ENCODE results near the gene UBTD2.

The UBTD2 gene

DNA sequence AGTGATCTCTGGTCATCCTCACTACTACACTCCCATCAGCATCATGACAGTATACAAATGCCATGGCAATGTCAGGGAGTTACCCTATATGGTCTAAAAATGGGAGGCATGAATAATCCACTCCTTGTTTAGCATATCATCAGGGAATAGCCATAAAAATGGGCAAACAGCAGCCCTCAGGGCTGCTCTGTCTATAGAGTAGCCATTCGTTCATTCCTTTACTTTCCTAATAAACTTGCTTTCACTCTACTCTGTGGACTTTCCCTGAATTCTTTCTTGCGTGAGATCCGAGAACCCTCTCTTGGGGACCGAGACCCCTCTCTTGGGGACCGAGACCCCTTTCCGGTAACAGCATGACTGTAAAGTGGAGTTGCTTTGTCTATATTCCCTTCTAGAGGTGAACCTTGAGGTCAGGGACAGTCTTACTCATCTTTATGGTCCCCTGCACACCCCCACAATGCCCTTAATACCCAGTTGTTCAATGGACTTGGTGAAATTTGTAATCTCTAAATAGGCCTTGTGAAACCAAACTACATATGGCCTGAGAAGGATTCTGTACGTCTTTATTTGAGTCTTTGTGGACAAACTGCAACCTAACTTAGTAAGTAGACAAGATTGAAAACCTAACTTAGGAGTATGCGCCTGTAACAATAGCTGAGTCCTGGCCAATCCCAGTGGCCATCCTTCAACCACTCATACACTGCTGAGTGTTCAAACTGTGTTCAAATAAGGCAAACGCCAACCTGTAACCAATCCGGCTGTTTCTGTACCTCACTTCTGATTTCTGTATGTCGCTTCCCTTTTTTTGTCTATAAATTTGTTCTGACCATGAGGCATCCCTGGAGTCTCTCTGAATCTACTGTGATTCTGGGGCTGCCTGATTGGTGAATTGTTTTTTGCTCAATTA lies 32.3 kb upstream of the UBTD2 start (continued):
- TF ChIP-seq, protein P1, sequence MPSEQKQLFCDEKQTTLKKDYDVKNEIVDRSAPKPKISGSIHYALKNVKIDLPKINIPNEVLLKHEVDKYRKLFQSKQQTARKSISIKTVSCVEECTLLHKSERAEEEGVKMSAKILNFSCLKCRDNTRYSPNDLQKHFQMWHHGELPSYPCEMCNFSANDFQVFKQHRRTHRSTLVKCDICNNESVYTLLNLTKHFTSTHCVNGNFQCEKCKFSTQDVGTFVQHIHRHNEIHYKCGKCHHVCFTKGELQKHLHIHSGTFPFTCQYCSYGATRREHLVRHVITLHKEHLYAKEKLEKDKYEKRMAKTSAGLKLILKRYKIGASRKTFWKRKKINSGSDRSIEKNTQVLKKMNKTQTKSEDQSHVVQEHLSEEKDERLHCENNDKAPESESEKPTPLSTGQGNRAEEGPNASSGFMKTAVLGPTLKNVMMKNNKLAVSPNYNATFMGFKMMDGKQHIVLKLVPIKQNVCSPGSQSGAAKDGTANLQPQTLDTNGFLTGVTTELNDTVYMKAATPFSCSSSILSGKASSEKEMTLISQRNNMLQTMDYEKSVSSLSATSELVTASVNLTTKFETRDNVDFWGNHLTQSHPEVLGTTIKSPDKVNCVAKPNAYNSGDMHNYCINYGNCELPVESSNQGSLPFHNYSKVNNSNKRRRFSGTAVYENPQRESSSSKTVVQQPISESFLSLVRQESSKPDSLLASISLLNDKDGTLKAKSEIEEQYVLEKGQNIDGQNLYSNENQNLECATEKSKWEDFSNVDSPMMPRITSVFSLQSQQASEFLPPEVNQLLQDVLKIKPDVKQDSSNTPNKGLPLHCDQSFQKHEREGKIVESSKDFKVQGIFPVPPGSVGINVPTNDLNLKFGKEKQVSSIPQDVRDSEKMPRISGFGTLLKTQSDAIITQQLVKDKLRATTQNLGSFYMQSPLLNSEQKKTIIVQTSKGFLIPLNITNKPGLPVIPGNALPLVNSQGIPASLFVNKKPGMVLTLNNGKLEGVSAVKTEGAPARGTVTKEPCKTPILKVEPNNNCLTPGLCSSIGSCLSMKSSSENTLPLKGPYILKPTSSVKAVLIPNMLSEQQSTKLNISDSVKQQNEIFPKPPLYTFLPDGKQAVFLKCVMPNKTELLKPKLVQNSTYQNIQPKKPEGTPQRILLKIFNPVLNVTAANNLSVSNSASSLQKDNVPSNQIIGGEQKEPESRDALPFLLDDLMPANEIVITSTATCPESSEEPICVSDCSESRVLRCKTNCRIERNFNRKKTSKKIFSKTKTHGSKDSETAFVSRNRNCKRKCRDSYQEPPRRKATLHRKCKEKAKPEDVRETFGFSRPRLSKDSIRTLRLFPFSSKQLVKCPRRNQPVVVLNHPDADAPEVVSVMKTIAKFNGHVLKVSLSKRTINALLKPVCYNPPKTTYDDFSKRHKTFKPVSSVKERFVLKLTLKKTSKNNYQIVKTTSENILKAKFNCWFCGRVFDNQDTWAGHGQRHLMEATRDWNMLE (tag by site-specific recombination; conservative IDR thresholded peaks at IDR 0.05; ENCODE audit: low read depth): no peak
- no peak for TF ChIP-seq WT1 (tag by site-specific recombination; IDR thresholded peaks at IDR 0.05)
- no peak for TF ChIP-seq ZBTB21 (tag by site-specific recombination; IDR thresholded peaks at IDR 0.05)
- TF ChIP-seq, protein P2, sequence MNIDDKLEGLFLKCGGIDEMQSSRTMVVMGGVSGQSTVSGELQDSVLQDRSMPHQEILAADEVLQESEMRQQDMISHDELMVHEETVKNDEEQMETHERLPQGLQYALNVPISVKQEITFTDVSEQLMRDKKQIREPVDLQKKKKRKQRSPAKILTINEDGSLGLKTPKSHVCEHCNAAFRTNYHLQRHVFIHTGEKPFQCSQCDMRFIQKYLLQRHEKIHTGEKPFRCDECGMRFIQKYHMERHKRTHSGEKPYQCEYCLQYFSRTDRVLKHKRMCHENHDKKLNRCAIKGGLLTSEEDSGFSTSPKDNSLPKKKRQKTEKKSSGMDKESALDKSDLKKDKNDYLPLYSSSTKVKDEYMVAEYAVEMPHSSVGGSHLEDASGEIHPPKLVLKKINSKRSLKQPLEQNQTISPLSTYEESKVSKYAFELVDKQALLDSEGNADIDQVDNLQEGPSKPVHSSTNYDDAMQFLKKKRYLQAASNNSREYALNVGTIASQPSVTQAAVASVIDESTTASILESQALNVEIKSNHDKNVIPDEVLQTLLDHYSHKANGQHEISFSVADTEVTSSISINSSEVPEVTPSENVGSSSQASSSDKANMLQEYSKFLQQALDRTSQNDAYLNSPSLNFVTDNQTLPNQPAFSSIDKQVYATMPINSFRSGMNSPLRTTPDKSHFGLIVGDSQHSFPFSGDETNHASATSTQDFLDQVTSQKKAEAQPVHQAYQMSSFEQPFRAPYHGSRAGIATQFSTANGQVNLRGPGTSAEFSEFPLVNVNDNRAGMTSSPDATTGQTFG (tag by site-specific recombination; IDR thresholded peaks at IDR 0.05; ENCODE audit: borderline replicate concordance): no peak

DNA sequence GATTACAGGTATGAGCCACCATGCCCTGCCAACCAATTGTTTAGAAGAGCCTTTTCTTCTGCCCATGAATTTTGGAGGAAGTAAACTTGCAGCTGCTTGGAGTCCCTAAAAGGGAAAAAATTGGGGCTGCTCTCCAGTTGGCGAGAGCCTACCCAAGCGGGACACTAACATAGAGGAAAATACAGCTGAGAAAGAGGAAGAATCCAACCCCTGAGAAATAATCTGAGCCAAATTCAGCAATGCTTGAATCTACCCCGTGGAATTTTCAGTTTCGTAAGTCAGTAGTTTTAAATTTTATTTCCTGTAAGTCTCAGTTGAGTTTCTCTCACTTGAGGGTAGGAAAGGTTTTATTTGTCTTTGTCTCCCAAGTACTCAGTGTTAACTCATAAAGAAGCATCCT lies 30.4 kb upstream of the UBTD2 start:
- no peak overlapping the region for H3K27ac ChIP-seq (ENCODE audit: extremely low read depth, low read depth, low read length)
- H3K9me3 ChIP-seq (ENCODE audit: control insufficient read depth, insufficient read depth, low read depth, low read length): no peaks in the 10 kb centered on the region
- H3K36me3 ChIP-seq (ENCODE audit: control insufficient read depth in 2 of 2, insufficient read depth in 1 of 2, low read length in 2 of 2): no peaks in the 10 kb centered on the region
- 0 out of 2 replicates have a peak, but pooled peaks cover 3% of the 10 kb centered on the region for H3K4me1 ChIP-seq (ENCODE audit: control insufficient read depth, insufficient read depth, low read length)
- TF ChIP-seq ZNF510 (tag by site-specific recombination; IDR thresholded peaks at IDR 0.05; ENCODE audit: insufficient replicate concordance): no peak
- POLR2A ChIA-PET: interaction anchor here (0.7 kb wide), 1 partner anchor 1050 kb away, joined by 9 read pairs; no protein-coding TSS in a partner anchor
- CTCF ChIA-PET: no interaction called here
- no peak overlapping the region for H3K4me3 ChIP-seq (ENCODE audit: low read depth, low read length)

DNA sequence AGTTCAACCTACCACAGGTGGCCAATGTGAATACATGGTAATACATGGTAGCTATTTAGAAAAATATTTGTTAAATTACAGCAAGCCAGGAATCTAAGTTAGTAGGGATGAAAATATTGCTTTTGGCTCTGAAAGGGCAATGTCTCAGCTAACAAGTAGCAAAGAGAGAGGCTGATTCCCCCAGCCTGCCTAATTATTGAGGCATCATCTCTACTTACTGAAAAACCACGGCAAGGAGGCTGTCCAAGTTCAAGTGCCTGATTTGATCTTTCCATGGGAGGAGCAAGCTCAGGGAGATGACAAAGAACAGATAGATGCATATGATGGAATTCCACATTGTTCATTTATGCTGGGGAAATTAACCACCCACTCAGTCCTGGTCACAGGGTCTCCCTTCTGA lies 28.7 kb upstream of the UBTD2 start:
- Histone ChIP-seq H3K4me1 (ENCODE audit: control insufficient read depth, insufficient read depth, low read length) (0 out of 2 replicates have a peak, but pooled peaks cover 3% of the 10 kb centered on the region), H3K36me3 (ENCODE audit: control insufficient read depth in 2 of 2, insufficient read depth in 1 of 2, low read length in 2 of 2) (no peaks in the 10 kb centered on the region), H3K9me3 (ENCODE audit: control insufficient read depth, insufficient read depth, low read depth, low read length) (no peaks in the 10 kb centered on the region), H3K27ac (ENCODE audit: extremely low read depth, low read depth, low read length) (no peak overlapping the region), H3K4me3 (ENCODE audit: low read depth, low read length) (no peak overlapping the region)
- ChIA-PET POLR2A (no interaction called here), CTCF (interaction anchor here (0.6 to 0.7 kb wide), 2 partner anchors 19 to 102 kb away, joined by 3 read pairs; no protein-coding TSS in a partner anchor)
- TF ChIP-seq, protein P3, sequence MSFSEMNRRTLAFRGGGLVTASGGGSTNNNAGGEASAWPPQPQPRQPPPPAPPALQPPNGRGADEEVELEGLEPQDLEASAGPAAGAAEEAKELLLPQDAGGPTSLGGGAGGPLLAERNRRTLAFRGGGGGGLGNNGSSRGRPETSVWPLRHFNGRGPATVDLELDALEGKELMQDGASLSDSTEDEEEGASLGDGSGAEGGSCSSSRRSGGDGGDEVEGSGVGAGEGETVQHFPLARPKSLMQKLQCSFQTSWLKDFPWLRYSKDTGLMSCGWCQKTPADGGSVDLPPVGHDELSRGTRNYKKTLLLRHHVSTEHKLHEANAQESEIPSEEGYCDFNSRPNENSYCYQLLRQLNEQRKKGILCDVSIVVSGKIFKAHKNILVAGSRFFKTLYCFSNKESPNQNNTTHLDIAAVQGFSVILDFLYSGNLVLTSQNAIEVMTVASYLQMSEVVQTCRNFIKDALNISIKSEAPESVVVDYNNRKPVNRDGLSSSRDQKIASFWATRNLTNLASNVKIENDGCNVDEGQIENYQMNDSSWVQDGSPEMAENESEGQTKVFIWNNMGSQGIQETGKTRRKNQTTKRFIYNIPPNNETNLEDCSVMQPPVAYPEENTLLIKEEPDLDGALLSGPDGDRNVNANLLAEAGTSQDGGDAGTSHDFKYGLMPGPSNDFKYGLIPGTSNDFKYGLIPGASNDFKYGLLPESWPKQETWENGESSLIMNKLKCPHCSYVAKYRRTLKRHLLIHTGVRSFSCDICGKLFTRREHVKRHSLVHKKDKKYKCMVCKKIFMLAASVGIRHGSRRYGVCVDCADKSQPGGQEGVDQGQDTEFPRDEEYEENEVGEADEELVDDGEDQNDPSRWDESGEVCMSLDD (tag by site-specific recombination; IDR thresholded peaks at IDR 0.05): no peak
- no peak for TF ChIP-seq ZNF843 (tag by site-specific recombination; IDR thresholded peaks at IDR 0.05)
- TF ChIP-seq KLF1 (tag by site-specific recombination; IDR thresholded peaks at IDR 0.05): no peak
- TF ChIP-seq ZBTB7A (tag by site-specific recombination; IDR thresholded peaks at IDR 0.05; ENCODE audit: low read depth): no peak
- TF ChIP-seq, protein P4, sequence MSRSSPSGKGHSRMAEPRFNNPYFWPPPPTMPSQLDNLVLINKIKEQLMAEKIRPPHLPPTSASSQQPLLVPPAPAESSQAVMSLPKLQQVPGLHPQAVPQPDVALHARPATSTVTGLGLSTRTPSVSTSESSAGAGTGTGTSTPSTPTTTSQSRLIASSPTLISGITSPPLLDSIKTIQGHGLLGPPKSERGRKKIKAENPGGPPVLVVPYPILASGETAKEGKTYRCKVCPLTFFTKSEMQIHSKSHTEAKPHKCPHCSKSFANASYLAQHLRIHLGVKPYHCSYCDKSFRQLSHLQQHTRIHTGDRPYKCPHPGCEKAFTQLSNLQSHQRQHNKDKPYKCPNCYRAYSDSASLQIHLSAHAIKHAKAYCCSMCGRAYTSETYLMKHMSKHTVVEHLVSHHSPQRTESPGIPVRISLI (tag by site-specific recombination; IDR thresholded peaks at IDR 0.05): 0 out of 2 replicates have a peak, but pooled peaks have one; percentile 18
- no peak for TF ChIP-seq ZNF324 (tag by site-specific recombination; IDR thresholded peaks at IDR 0.05)
- TF ChIP-seq KLF16 (tag by site-specific recombination; IDR thresholded peaks at IDR 0.05): no peak
- TF ChIP-seq ZNF473 (tag by site-specific recombination; IDR thresholded peaks at IDR 0.05): no peak
